OCI-LY1 (cell line): ENCODE measurements around the gene GTF2B.

Experiments used
- CTCF ChIP-seq: fragments of 200-600 bp; sonication (generic), shearing (Covaris generic); IDR thresholded peaks from 2 replicates; pipeline ENCODE4 v1.5.1; 2017; ENCODE audit warnings: mild to moderate bottlenecking, antibody characterized with exemption, low read length, moderate library complexity, mixed read lengths
- EZH2 ChIP-seq: fragments of 200-600 bp; sonication (generic), shearing (Covaris generic); IDR thresholded peaks from 2 replicates; pipeline ENCODE4 v1.8.0; 2017; ENCODE audit warnings: borderline replicate concordance, mixed run types, mild to moderate bottlenecking, antibody characterized with exemption, low read length, moderate library complexity, mixed read lengths

GRCh38 chr1:88847643-88848042 lies 43.7 kb downstream of the GTF2B start:
- TF ChIP-seq CTCF (no peak), EZH2 (no peak)
